ENCODE measurements around the gene ARFGEF3. TPM values are rescaled to one million over a fixed set of nuclear protein-coding genes. Genes with fewer than 3 reads are reported as not detected.

Gene ARFGEF3
- total RNA-seq, 1 experiment from 2014 or later: 0.71 TPM

GRCh38 chr6:138386897-138387296 lies 225.2 kb downstream of the ARFGEF3 start:
- Histone ChIP-seq H3K27ac (ENCODE audit: low read depth, low read length, poor library complexity, severe bottlenecking) (no peak overlapping the region), H3K36me3 (ENCODE audit: insufficient read depth, low read length, poor library complexity, severe bottlenecking) (no peaks in the 10 kb centered on the region), H3K9me3 (ENCODE audit: low read depth, low read length, poor library complexity, severe bottlenecking) (no peaks in the 10 kb centered on the region), H3K4me1 (ENCODE audit: insufficient read depth, low read length, poor library complexity, severe bottlenecking) (no peaks in the 10 kb centered on the region), H3K27me3 (replicated peaks; ENCODE audit: insufficient read depth, low read depth, low read length, poor library complexity) (no peaks in the 10 kb centered on the region), H3K4me3 (ENCODE audit: low read depth, low read length, poor library complexity, severe bottlenecking) (no peak overlapping the region)
- DNase-seq (ENCODE audit: low spot score): no peak
- intact Hi-C loops (cut with micrococcal nuclease; ENCODE audit: unreplicated experiment): no loop called here
- POLR2A ChIA-PET (ENCODE audit: low non-redundant PET): no interaction called here
- BruUV-seq (replicated peaks): no TSS peak
- TF ChIP-seq CTCF (conservative IDR thresholded peaks at IDR 0.05; ENCODE audit: low read depth, low read length) (no peak), EZH2 (IDR thresholded peaks at IDR 0.05; ENCODE audit: borderline replicate concordance, low read depth, low read length, poor library complexity, severe bottlenecking) (no peak)
- CTCF ChIA-PET: interaction anchor here (0.6 kb wide), 1 partner anchor 384 kb away, joined by 9 read pairs; no protein-coding TSS in a partner anchor

- BruUV-seq (replicated peaks): no TSS peak
- Histone ChIP-seq H3K27ac (ENCODE audit: low read depth, low read length, poor library complexity, severe bottlenecking) (no peak overlapping the region), H3K27me3 (replicated peaks; ENCODE audit: insufficient read depth, low read depth, low read length, poor library complexity) (no peaks in the 10 kb centered on the region), H3K4me3 (ENCODE audit: low read depth, low read length, poor library complexity, severe bottlenecking) (no peak overlapping the region), H3K4me1 (ENCODE audit: insufficient read depth, low read length, poor library complexity, severe bottlenecking) (no peaks in the 10 kb centered on the region), H3K9me3 (ENCODE audit: low read depth, low read length, poor library complexity, severe bottlenecking) (no peaks in the 10 kb centered on the region), H3K36me3 (ENCODE audit: insufficient read depth, low read length, poor library complexity, severe bottlenecking) (no peaks in the 10 kb centered on the region)
- no peak for DNase-seq (ENCODE audit: low spot score)
- ChIA-PET CTCF (interaction anchor here (0.6 kb wide), 1 partner anchor 385 kb away, joined by 9 read pairs; no protein-coding TSS in a partner anchor), POLR2A (ENCODE audit: low non-redundant PET) (no interaction called here)
- intact Hi-C loops (cut with micrococcal nuclease; ENCODE audit: unreplicated experiment): no loop called here
- TF ChIP-seq CTCF (conservative IDR thresholded peaks at IDR 0.05; ENCODE audit: low read depth, low read length) (no peak), EZH2 (IDR thresholded peaks at IDR 0.05; ENCODE audit: borderline replicate concordance, low read depth, low read length, poor library complexity, severe bottlenecking) (no peak)
These were observed 226.0 kb downstream of the ARFGEF3 start for GRCh38 chr6:138387577-138388368.

- CTCF ChIA-PET: no interaction called here
These were observed 227.8 kb downstream of the ARFGEF3 start for GRCh38 chr6:138389551-138389950.

More at GRCh38 chr6:138389551-138389950, 227.8 kb downstream of the ARFGEF3 start:
- Histone ChIP-seq H3K9me3 (ENCODE audit: low read depth, low read length, poor library complexity, severe bottlenecking) (no peaks in the 10 kb centered on the region), H3K4me3 (ENCODE audit: low read depth, low read length, poor library complexity, severe bottlenecking) (no peak overlapping the region), H3K36me3 (ENCODE audit: insufficient read depth, low read length, poor library complexity, severe bottlenecking) (no peaks in the 10 kb centered on the region), H3K4me1 (ENCODE audit: insufficient read depth, low read length, poor library complexity, severe bottlenecking) (no peaks in the 10 kb centered on the region), H3K27me3 (replicated peaks; ENCODE audit: insufficient read depth, low read depth, low read length, poor library complexity) (no peaks in the 10 kb centered on the region), H3K27ac (ENCODE audit: low read depth, low read length, poor library complexity, severe bottlenecking) (no peak overlapping the region)
- DNase-seq (ENCODE audit: low spot score): no peak
- BruUV-seq (replicated peaks): no TSS peak
- POLR2A ChIA-PET (ENCODE audit: low non-redundant PET): interaction anchor here (0.6 kb wide), 2 partner anchors 27 to 178 kb away, joined by 3 read pairs; no protein-coding TSS in a partner anchor
- intact Hi-C loops (cut with micrococcal nuclease; ENCODE audit: unreplicated experiment): no loop called here
- TF ChIP-seq EZH2 (IDR thresholded peaks at IDR 0.05; ENCODE audit: borderline replicate concordance, low read depth, low read length, poor library complexity, severe bottlenecking) (no peak), CTCF (conservative IDR thresholded peaks at IDR 0.05; ENCODE audit: low read depth, low read length) (no peak)

Other genes with a start within 250 kb of the ARFGEF3 start
- 0.48 and 0.71 TPM in 2 replicates for gene PERP, start 54.5 kb upstream of the ARFGEF3 start, total RNA-seq (2021)
- not detected in 2 replicates for gene PBOV1, start 56.6 kb downstream of the ARFGEF3 start, total RNA-seq (2021)
- not detected in 2 replicates for gene SMIM28, start 216.0 kb downstream of the ARFGEF3 start, total RNA-seq (2021)
- 8.7 and 14.7 TPM in 2 replicates for gene HEBP2, start 242.3 kb downstream of the ARFGEF3 start, total RNA-seq (2021)

Measured in A673 (cell line).